G401.6 (cell line): ENCODE results near the gene MSANTD1.

Experiments used
- FAIRE-seq: peaks from 2 replicates; lab custom pipeline; 2012; peaks lifted over from hg19 to GRCh38; lab: Jason Lieb, UNC

Gene MSANTD1

DNA sequence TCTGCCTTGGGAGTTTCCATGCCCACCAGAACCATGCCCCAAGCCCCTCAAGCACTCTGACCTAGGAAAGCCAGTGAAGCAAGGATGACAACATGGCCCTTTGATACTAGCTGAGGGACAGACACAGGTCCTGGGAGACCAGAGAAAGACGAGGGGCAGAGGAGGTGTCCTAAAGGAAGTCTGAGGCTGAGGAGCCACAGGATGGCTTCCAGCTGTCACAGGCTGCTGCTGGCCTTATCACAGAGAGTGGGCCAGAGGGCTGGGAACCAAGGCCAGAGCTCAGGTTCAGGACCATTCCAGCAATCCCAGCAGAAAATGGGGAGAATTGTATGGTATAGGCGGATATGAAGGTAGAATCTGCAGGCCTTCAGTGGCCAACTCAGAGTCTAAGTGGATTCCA lies 31.7 kb upstream of the MSANTD1 start:
- no peak for FAIRE-seq

GRCh38 chr4:3217771-3218170 lies 31.2 kb upstream of the MSANTD1 start:
- FAIRE-seq: no peak

- FAIRE-seq: no peak
Measured at GRCh38 chr4:3218824-3219760, 29.9 kb upstream of the MSANTD1 start.

DNA sequence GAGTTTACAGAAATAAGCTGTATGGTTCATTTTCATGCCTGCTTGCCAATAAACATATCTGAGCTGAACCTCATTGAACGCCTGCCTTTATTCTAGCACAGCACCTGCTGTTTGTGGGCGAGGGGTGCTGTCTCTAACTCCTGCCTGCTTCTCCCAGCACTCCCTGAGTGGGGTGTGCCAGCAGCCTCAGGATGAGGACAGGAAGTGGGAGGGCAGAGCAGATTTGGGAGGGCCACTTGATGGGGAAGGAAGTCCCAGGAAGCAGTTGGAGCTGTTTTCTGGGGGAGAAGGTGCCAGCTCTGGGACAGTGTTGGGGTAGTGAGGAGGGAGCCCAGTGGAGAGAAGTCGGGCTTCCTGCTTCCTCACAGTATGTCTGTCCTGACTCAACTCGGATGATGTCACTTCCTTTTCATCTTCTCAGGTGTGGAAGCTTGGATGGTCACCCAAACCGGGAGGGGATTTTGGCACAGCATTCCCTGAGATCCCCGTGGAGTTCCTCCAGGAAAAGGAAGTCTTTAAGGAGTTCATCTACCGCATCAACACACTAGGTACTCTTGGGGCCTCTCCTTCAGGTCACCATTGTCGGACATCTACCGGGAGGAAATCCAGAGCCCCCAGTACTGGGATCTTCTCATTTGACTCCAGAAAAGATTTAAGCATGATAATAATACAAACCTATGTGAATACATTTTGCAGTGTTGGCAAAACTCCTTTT lies 29.0 kb upstream of the MSANTD1 start:
- no peak for FAIRE-seq

GRCh38 chr4:3220476-3221183 lies 28.3 kb upstream of the MSANTD1 start:
- no peak for FAIRE-seq

DNA sequence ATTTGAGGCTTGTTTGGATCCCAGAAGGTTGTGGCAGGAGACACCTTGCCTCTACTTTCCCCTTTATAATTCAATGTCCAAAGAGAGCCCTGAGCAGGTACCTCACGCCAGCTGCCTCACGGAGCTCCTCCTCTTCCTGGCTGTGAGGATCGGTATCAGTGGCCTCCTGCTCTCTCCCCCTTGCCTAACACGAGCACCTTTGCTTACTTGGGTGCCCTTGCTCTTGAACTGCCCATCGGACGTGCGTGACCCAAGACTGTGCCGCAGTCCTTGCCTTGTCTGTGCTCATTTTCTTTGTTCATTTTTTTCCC lies 27.8 kb upstream of the MSANTD1 start:
- FAIRE-seq: no peak

GRCh38 chr4:3221996-3222395 lies 27.0 kb upstream of the MSANTD1 start:
- no peak for FAIRE-seq

DNA sequence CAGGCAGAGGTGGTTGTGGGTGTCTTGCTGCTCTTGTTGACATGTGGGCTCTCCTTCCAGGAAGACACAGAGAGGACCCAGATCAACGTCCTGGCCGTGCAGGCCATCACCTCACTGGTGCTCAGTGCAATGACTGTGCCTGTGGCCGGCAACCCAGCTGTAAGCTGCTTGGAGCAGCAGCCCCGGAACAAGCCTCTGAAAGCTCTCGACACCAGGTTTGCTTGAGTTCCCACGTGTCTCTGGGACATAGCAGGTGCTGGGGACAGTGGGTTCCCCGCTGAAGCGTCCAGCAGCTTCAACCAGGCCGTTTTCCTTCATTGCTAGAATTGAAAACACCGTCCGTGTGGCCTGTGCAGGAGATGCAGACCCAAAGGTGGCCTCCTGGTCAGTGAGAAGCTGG lies 25.6 kb upstream of the MSANTD1 start:
- FAIRE-seq: no peak

- FAIRE-seq: no peak
Measured at GRCh38 chr4:3223956-3224748, 24.8 kb upstream of the MSANTD1 start.

GRCh38 chr4:3225071-3225850 lies 23.7 kb upstream of the MSANTD1 start:
- no peak for FAIRE-seq

DNA sequence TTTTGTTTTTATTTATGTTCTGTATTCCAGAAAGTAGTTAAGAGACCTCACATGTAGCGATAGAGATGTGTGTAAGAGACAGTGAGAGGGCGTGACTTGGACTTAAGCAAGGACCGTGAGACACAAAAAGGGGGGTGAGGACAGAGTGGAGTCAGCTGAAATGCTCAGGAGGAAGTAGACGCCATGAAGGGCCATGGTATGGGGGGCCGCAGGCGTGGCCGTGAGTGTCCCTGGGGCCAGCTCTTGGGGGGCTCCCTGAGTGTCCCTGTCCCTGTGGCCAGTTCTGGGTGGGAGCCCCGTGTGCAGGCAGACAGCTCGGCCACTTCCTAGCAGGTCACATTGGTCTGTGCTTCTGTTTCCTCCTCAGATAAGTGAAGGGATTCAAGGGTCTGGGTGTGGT lies 23.0 kb upstream of the MSANTD1 start:
- FAIRE-seq: no peak

DNA sequence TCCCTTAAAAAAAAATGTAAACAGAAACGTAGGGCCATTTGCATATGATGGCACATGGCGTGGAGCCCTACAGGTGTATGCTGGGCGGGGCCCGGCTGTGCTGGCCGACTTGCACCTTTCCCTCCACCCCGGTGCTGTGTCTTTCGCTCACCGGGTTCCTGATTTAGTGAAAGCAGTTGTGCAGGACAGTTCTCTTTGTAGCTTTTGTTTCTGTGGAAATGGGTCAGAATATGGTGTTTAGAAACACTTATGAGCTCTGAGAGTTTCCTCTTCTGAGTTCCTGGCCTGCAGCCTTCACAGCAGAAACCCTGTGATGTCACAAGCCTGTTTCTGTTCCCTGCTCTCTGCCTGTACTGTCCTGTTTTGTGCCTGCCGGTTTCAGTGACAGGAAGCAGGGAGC lies 22.5 kb upstream of the MSANTD1 start:
- no peak for FAIRE-seq

- FAIRE-seq: no peak
Measured at GRCh38 chr4:3226944-3227343, 22.0 kb upstream of the MSANTD1 start.

- no peak for FAIRE-seq
Measured at GRCh38 chr4:3227878-3228675, 20.9 kb upstream of the MSANTD1 start.

- FAIRE-seq: no peak
Measured at GRCh38 chr4:3228881-3229280, 20.1 kb upstream of the MSANTD1 start.

DNA sequence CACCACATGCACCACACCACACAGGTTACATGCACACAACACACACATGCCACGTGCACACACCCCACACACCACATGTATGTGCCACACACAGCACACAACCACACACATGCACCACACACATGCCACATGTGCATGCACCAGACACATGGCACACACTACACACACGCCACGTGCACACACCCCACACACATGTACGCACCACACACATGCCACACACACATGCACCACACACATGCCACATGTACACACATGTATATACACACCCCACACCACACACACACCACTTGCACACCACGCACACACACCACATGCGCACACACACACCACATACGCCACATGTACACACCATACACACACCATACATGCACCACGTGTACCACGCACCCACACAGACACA lies 19.6 kb upstream of the MSANTD1 start:
- FAIRE-seq: no peak

- FAIRE-seq: no peak
Measured at GRCh38 chr4:3229964-3230363, 19.0 kb upstream of the MSANTD1 start.

DNA sequence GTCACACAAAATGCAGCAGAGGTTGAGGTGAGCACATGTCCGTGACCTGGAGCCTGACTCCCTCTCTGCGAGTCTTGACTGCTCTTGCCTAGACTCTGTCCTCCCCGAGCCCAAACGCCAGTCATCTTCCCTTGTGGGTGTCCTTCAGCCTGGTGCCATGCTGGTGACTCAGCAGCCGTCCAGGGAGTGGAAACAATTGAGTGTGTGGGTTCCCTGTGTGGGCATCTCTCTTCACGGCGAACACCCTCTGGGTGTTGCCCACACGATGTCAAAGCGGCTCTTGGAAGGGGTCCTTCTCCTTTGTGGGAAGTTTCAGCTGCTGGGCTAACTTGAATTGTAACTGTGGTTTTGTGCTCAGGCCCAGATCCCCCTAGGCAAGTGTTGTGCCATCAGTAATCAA lies 17.5 kb upstream of the MSANTD1 start:
- no peak for FAIRE-seq

GRCh38 chr4:3232001-3232400 lies 17.0 kb upstream of the MSANTD1 start:
- FAIRE-seq: no peak

DNA sequence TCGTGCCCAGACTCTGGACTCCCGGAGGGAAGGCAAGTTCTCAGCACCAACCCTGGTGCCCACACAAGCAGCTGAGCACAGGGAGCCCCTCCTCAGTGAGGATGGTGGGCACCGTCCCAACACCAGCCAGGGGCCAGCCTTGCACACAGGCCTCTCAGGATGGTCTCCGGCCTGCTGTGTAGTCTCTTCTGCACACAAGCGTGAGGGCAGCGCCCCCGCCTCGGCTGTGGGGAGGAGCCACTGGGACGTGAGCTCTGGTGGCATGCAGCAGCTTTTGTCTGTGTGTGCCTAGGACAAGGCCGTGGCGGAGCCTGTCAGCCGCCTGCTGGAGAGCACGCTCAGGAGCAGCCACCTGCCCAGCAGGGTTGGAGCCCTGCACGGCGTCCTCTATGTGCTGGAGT lies 16.1 kb upstream of the MSANTD1 start:
- FAIRE-seq: no peak
